HG03460 (cell line): ENCODE measurements around the gene THSD4.

Experiments
- ATAC-seq: cut with Tn5 transposase; IDR thresholded peaks from one replicate; pipeline ENCODE4 v1.9.1; 2021; ENCODE audit not compliant: unreplicated experiment

THSD4 gene

GRCh38 chr15:71288348-71288955, 173.2 kb downstream of the THSD4 start:
- ATAC-seq = no peak

- no peak for ATAC-seq
These were observed 174.7 kb downstream of the THSD4 start for GRCh38 chr15:71290002-71290401.

- no peak for ATAC-seq
These were observed 175.8 kb downstream of the THSD4 start for GRCh38 chr15:71290881-71291635.

- ATAC-seq = no peak
These were observed 176.5 kb downstream of the THSD4 start for GRCh38 chr15:71291723-71292122.

- no peak for ATAC-seq
These were observed 178.5 kb downstream of the THSD4 start for GRCh38 chr15:71293723-71294122.

GRCh38 chr15:71294251-71294910, 179.1 kb downstream of the THSD4 start:
- no peak for ATAC-seq

GRCh38 chr15:71294911-71295602, 179.8 kb downstream of the THSD4 start:
- no peak for ATAC-seq

GRCh38 chr15:71295603-71296314, 180.5 kb downstream of the THSD4 start:
- no peak for ATAC-seq

- ATAC-seq = no peak
These were observed 181.0 kb downstream of the THSD4 start for GRCh38 chr15:71296315-71296679.

GRCh38 chr15:71301958-71302621, 186.8 kb downstream of the THSD4 start:
- no peak for ATAC-seq

GRCh38 chr15:71302861-71303410, 187.7 kb downstream of the THSD4 start:
- no peak for ATAC-seq

GRCh38 chr15:71303977-71304376, 188.7 kb downstream of the THSD4 start:
- no peak for ATAC-seq

- no peak for ATAC-seq
These were observed 189.4 kb downstream of the THSD4 start for GRCh38 chr15:71304681-71305080.

GRCh38 chr15:71306538-71306937, 191.3 kb downstream of the THSD4 start:
- ATAC-seq = no peak

GRCh38 chr15:71312194-71312708, 197.0 kb downstream of the THSD4 start:
- ATAC-seq = no peak

- ATAC-seq = no peak
These were observed 197.6 kb downstream of the THSD4 start for GRCh38 chr15:71312731-71313460.

- no peak for ATAC-seq
These were observed 198.5 kb downstream of the THSD4 start for GRCh38 chr15:71313806-71314205.

- no peak for ATAC-seq
These were observed 199.8 kb downstream of the THSD4 start for GRCh38 chr15:71314956-71315537.

- ATAC-seq = no peak
These were observed 201.6 kb downstream of the THSD4 start for GRCh38 chr15:71316911-71317310.
